Measurements from ENCODE around the gene COL6A3.

COL6A3 gene

DNA sequence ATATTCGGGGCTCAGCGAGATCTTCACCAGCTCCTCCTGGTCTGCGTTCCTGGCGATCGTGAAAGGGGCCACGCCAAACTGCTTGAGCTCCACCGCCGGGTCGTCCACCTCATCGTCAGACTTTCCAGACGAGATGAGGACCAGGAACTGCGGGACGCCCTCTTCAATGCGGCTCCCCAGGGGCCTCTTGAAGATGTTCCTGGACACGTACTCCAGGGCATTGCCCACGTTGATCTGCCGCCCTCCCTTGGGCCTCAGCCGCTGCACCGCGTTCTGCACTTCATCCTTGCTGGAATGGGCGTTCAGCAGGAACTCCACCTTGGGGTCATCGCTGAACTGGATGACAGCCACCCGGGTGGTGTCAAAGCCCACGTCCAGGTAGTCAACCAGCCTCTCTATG lies 42.1 kb downstream of the COL6A3 start:
- H3K4me3 ChIP-seq: no peak overlapping the region
- TF ChIP-seq, protein P1, sequence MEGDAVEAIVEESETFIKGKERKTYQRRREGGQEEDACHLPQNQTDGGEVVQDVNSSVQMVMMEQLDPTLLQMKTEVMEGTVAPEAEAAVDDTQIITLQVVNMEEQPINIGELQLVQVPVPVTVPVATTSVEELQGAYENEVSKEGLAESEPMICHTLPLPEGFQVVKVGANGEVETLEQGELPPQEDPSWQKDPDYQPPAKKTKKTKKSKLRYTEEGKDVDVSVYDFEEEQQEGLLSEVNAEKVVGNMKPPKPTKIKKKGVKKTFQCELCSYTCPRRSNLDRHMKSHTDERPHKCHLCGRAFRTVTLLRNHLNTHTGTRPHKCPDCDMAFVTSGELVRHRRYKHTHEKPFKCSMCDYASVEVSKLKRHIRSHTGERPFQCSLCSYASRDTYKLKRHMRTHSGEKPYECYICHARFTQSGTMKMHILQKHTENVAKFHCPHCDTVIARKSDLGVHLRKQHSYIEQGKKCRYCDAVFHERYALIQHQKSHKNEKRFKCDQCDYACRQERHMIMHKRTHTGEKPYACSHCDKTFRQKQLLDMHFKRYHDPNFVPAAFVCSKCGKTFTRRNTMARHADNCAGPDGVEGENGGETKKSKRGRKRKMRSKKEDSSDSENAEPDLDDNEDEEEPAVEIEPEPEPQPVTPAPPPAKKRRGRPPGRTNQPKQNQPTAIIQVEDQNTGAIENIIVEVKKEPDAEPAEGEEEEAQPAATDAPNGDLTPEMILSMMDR (IDR thresholded peaks at IDR 0.05): no peak
- no peak overlapping the region for H3K27ac ChIP-seq
- DNase-seq (ENCODE audit: low spot score): no peak

DNA sequence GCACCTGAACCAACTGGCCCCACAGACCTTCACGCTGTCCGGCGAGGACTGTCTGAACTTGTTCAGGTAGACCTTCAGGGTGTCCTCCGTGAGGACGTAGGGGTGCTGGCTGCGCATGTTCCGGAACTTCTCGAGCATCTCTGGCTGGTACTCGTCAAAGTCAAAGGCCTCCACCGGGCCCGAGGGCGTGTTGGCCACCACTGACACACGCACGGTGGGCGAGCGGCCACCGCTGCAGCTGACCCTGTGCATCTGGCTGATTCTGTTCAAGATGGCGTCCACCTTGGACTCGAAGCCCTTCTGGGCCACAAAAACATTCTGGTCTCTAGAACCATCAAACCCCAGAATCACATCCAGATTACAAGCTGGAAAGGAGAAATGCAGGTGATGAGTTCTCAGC lies 48.3 kb downstream of the COL6A3 start:
- Histone ChIP-seq H3K27ac (no peak overlapping the region), H3K4me3 (no peak overlapping the region)
- no peak for DNase-seq (ENCODE audit: low spot score)
- TF ChIP-seq, protein P1 (IDR thresholded peaks at IDR 0.05): no peak

DNA sequence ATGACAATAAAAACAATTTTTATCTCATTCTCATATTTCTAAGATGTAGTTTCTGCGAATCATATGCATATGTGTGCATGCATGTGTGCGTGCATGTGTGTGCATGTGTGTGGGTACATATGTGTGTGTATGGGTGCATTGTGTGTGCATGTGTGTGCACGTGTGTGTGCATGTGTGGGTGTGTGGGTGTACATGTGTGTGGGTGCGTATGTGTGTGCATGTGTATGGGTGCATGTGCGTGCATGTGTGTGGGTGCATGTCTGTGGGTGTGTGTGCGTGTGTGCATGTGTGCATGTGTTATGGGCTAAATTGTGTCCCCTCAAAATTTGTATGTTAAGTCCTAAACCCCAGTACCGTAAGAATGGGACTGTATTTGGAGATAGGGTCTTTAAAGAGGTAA lies 49.3 kb downstream of the COL6A3 start:
- no peak for DNase-seq (ENCODE audit: low spot score)
- no peak overlapping the region for H3K27ac ChIP-seq
- TF ChIP-seq, protein P1 (IDR thresholded peaks at IDR 0.05): no peak
- no peak overlapping the region for H3K4me3 ChIP-seq

DNA sequence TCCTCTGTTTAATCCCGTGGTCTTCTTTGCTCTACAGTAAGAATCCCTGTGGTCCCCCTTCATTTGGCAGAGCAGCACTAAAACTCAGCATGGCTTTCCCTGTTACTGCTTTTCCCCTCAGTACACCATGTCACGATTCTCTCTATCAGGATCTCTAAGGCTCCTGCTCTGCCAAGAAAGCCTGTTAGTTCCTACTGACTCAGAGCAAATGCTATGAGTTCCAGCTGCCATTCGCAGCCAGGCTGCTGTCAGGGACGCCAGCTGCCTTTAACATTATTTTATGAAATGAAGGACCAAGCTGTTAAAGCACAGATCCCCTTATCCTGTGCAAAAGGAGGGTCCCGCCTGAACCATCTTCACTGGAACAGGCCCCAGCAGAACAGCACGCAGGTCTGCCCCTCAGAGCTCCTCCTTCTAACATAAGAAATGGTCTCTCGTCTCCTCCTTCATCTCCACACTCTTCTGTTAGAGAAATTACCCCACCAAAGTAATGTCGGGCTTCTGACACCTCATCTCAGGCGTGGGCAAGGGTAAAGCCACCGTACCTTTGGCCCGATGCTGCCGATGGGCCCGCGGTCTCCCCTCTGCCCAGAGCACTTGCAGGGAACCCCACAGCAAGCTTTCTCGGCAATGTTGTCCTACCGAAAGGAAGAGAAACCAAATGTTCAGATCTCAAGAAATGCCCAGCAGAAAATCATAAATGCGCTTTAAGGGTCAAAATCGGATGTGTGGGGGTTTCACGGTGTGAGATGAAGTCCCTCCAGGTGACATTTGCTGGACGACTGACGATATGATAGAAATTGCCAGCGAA lies 52.6 kb downstream of the COL6A3 start:
- peak; percentile 66 for DNase-seq (ENCODE audit: low spot score)
- TF ChIP-seq, protein P1 (IDR thresholded peaks at IDR 0.05): no peak
- Histone ChIP-seq H3K27ac (peak overlapping the region in 1 of 2 donors; percentile 26), H3K4me3 (no peak overlapping the region)

DNA sequence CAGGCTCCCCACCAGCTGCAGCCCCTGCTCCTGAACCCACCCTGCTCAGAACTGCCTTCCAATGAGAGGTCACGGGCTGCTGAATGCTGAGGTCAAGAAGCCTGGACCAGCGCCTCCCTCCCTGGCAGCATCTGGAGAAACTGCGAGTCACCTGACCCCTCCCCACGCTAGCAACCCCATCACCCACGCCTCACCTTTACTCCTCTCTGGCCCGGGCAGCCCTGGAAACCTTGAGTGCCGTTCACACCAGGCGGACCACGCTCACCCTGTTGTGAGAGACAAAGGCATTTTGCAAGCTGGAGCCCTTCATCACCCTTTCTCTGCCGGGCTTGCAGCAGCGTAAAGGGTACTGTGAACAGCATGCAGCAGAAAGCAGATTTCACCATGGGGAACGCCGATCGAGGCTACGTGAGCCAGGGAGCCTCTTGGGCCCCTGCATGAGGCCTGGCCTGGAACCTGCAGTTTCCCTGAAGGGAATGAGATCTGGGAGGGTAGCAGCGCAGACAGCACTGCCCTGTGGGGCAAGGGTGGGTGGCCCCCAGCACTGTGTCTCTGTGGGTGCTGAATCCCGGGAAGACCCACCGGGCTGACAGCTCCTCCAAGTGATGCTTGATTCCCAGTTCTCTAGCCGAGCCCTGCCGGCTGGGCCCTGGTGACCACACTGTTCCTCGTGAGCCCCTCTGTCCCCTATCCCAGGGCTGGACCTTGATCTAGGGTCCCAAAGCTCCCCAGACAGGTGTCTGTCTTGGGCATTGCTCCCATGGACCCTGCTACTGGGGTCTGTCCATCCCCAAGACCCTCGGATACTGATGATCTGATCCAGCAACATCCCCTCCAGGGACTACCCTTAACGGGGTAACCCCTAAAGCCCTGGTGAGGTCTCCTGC lies 53.8 kb downstream of the COL6A3 start:
- H3K4me3 ChIP-seq: no peak overlapping the region
- H3K27ac ChIP-seq: peak overlapping the region in 1 of 2 donors; percentile 26
- TF ChIP-seq, protein P1 (IDR thresholded peaks at IDR 0.05): no peak
- no peak for DNase-seq (ENCODE audit: low spot score)

DNA sequence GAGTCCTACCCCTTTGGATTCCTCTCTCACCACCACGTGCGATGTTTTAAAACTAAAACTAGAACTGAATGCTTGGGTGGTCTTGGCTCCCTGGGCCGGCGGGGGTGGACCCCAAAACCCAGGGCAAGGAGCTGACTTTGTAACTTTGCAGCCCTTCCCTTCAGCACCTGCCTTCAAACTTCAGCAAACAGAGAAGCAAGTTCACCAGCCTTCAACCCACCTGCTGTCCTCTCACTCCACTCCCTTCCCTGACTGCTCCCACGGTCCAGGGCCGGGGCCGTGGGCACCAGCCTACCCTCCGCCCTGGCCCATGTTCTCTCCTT lies 54.5 kb downstream of the COL6A3 start:
- TF ChIP-seq, protein P1 (IDR thresholded peaks at IDR 0.05): no peak
- H3K4me3 ChIP-seq: no peak overlapping the region
- DNase-seq (ENCODE audit: low spot score): no peak
- H3K27ac ChIP-seq: peak overlapping the region in 1 of 2 donors; percentile 26

Measured in coronary artery (tissue), 2 donors.